Heart left ventricle (tissue), 16 donors: ENCODE results near the gene DMWD. TPM values are rescaled to one million over a fixed set of nuclear protein-coding genes. Genes with fewer than 3 reads are reported as not detected.

Experiments
- ATAC-seq, 4 donors: fragments of 200-7000 bp; cut with Tn5 transposase; one replicate each; pipeline ENCODE4 v1.9.1; 2020 to 2022; ENCODE audit warnings: moderate library complexity in 4 of 4, mild to moderate bottlenecking in 3 of 4, moderate number of reproducible peaks in 1 of 4
- DNase-seq, 5 donors: peaks; one replicate each; pipeline ENCODE4 v3.0.0-alpha.2; 2020
- H3K27ac ChIP-seq, 12 donors: fragments of 200-600 bp; sonication (generic) in 4 of 12; one replicate each; pipeline versions ENCODE4 v1.5.0 to v1.8.0; 2016 to 2022; ENCODE audit warnings: mild to moderate bottlenecking in 2 of 12
- H3K27me3 ChIP-seq, 9 donors: fragments of 200-600 bp; sonication (generic) in 2 of 9; one replicate each; pipeline versions ENCODE4 v1.5.1 to v1.8.0; 2016 to 2022; ENCODE audit warnings: mild to moderate bottlenecking in 3 of 9
- H3K36me3 ChIP-seq, 9 donors: fragments of 200-600 bp; sonication (generic) in 2 of 9; one replicate each; pipeline versions ENCODE4 v1.5.0 to v1.8.0; 2018 to 2022; ENCODE audit warnings: mild to moderate bottlenecking in 2 of 9
- H3K4me1 ChIP-seq, 12 donors: fragments of 200-600 bp; sonication (generic) in 4 of 12; one replicate each; pipeline versions ENCODE4 v1.5.0 to v1.8.0; 2016 to 2022; ENCODE audit warnings: mild to moderate bottlenecking in 3 of 12
- H3K4me3 ChIP-seq, 12 donors: fragments of 200-600 bp; sonication (generic) in 4 of 12; one replicate each; pipeline versions ENCODE4 v1.5.0 to v1.8.0; 2017 to 2022; ENCODE audit warnings: mild to moderate bottlenecking in 9 of 12, moderate library complexity in 4 of 12
- H3K9me3 ChIP-seq, 12 donors: fragments of 200-600 bp; sonication (generic) in 4 of 12; one replicate each; pipeline versions ENCODE4 v1.5.0 to v1.8.0; 2016 to 2022; ENCODE audit warnings: mild to moderate bottlenecking in 1 of 12
- POLR2A ChIP-seq, 2 donors: fragments of 450-650 bp; IDR thresholded peaks; one replicate each; pipeline ENCODE4 v1.6.1; 2017; ENCODE audit warnings: antibody characterized with exemption in 2 of 2, mild to moderate bottlenecking in 2 of 2, moderate library complexity in 2 of 2
- WGBS, 4 donors: extraction: QIAGEN DNeasy Blood & Tissue Kit in 2 of 4; methylation state at CpG; one replicate each; pipeline versions ENCODE4 v1.1.5 to v1.1.7; 2013 to 2018; 5-methylcytosine and 5-hydroxymethylcytosine counted together
- intact Hi-C, 10 donors: fragments of 100-400 bp; cut with DNase I; formaldehyde crosslinking; loops; one replicate each; pipeline versions ENCODE4 v1.11.1 to v1.14.2; 2022
- polyA plus RNA-seq, 2 donors: library from polyadenylated mRNA; stranded (reverse); fragments of 200-250 nt; gene quantifications; one replicate each; pipeline ENCODE4 v1.2.3, GENCODE V29; 2013
- total RNA-seq, 9 donors: library from RNA; depleted of rRNA in 2 of 9; stranded (reverse); fragments of >200 nt in 2 of 9; fragmentation: NEBNext Ultra II Directional in 3 of 9; extraction: Animal tissue kit (Norgen Biotek cat#: 25700) in 3 of 9; gene quantifications; one replicate each; pipeline versions ENCODE4 v1.1.0 to v1.2.4, GENCODE V29; 2016 to 2023
- TF ChIP-seq, protein P1 (sequence below), 12 donors: fragments of 200-600 bp; sonication (generic) in 4 of 12; IDR thresholded peaks; one replicate each; pipeline versions ENCODE4 v1.5.0 to v1.8.0; 2018 to 2022; ENCODE audit warnings: antibody characterized with exemption in 12 of 12, mild to moderate bottlenecking in 5 of 12
- donor health status: ischemic (EF 13 %, LVEDD 7.1; RV severe dilation, severe dysfunction).
- donor health status: healthy with polysubstance abuse.
- donor health status: DM: no; HTN: yes; CAD: no.
- donor health status: DM: no; HTN: no; CAD: no.
- donor health status: ischemic (EF 25% LVEDD 6.9; RV normal size, moderate dysfunction).
- donor health status: ischemic (EF 25% LVEDD 5.7; RV mildly dilated, moderate dysfunction).
- donor health status: healthy.
- donor health status: DM: yes; HTN: yes; CAD: no.
- donor health status: ischemic (EF 35%, LVEDD 5.7; RV mildly dilated, moderate dysfunction).
- donor health status: nonischemic (EF 11% LVEDD 7.7; RV severe dilation, severe dysfunction).
- donor health status: DM: yes; HTN: yes; CAD: no.
- donor health status: PGD.
- donor health status: ischemic (EF 29% LVEDD 5.4; RV normal size, mild dysfunction).
- donor health status: nonischemic (EF 23%, LVEDD 6.1; RV moderate dilation, normal function).

Gene DMWD
- total and polyA plus RNA-seq, 11 donors = 41.8 to 109 (median 67.3) TPM

DNA sequence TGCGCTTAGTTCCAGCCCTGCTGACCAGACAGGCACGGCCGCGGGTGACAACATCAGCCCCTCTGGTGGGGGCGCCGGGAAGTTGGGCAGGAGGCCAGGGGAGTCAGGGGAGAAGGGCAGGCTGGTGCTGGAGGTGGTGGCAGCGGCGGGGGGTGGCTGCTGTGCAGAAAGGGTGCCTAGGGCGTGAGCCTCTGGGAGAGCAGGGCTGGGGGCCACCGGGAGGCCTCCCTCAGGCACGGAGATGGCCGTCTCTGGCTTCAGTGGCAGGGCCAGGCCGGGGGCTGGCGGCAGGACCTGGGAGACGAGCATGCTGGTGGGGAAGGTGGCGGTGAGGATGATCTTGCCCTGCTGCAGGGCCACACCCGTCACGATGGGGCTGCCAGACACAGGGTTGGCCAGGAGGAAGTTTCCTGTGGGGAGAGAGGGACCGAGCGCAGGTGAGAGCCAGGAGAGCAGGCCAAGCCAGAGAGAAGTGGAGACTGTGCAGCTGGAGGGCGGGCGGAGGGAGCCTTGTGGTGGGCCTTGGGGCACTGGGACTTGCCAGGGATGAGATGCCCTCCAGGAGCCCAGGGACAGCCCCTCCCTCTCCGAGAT lies 26.8 kb downstream of the DMWD start:
- ATAC-seq (no peak), DNase-seq (peak in 4 of 5 donors; percentile 35 to 72 (median 46))
- peak overlapping the region in 6 of 12 donors; percentile 10 to 85 (median 78) for H3K4me3 ChIP-seq
- H3K9me3 ChIP-seq = no peaks in the 10 kb centered on the region
- WGBS, 4 donors = 50 to 57% (median 54%) methylated on average over 19 to 23 of the region's 23 CpGs
- H3K27me3 ChIP-seq = peaks cover 0 to 39% (median 0%) of the 10 kb centered on the region in 9 donors
- no peak for TF ChIP-seq POLR2A (IDR thresholded peaks at IDR 0.05)
- TF ChIP-seq, protein P1, sequence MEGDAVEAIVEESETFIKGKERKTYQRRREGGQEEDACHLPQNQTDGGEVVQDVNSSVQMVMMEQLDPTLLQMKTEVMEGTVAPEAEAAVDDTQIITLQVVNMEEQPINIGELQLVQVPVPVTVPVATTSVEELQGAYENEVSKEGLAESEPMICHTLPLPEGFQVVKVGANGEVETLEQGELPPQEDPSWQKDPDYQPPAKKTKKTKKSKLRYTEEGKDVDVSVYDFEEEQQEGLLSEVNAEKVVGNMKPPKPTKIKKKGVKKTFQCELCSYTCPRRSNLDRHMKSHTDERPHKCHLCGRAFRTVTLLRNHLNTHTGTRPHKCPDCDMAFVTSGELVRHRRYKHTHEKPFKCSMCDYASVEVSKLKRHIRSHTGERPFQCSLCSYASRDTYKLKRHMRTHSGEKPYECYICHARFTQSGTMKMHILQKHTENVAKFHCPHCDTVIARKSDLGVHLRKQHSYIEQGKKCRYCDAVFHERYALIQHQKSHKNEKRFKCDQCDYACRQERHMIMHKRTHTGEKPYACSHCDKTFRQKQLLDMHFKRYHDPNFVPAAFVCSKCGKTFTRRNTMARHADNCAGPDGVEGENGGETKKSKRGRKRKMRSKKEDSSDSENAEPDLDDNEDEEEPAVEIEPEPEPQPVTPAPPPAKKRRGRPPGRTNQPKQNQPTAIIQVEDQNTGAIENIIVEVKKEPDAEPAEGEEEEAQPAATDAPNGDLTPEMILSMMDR (IDR thresholded peaks at IDR 0.05) = no peak
- H3K4me1 ChIP-seq = peaks cover 10 to 59% (median 43%) of the 10 kb centered on the region in 12 donors
- intact Hi-C loops = loop anchor here in 7 of 10 donors (1.0 to 10.0 kb wide), 7 partner anchors 33 to 361 kb away; partner anchors contain the start of genes FBXO46 (in 6 of the 7), MEIOSIN (in 6 of the 7), POLR1G (in 1 of the 7) and PPP1R13L (in 1 of the 7)
- peak overlapping the region; percentile 86 to 99 (median 97) for H3K27ac ChIP-seq
- peaks cover 0 to 5% (median 0%) of the 10 kb centered on the region in 9 donors for H3K36me3 ChIP-seq

DNA sequence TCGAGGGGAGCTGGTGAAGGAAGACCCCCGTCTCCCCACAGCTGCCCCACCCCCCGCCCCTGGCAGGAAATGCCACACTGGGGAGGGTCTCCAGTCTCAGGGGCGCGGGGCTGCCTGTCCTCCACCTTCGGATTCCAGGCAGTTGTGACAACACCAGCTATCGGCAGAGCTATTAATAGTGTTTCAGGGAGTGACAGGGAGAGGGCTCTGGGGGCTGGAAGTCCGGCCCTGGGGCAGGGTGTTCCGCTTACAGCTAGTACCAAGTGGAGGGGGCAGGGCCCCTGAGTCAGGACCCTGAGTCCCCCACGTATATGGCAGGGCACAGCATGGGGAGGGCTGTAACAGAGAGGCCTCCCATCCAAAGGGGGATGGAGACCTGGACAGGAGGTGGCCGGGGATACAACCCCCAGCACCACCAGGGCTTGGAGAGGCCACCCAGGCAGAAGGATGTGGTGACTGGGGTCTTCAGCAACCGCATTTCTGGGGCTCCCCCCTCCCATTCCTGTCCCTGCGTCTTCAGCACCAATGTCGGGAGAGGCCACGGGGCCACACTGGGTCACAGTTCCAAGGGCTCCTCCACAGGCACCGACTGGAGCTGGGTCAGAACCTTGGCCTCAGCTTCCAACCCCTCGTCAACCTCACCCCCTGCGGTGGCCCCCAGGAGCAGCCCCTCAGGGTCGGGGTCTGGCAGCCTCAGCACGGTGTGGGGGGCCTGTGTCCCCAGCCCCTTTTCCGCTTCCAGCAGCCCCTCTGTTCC lies 27.5 kb downstream of the DMWD start:
- intact Hi-C loops = loop anchor here in 7 of 10 donors (1.0 to 10.0 kb wide), 8 partner anchors 33 to 360 kb away; partner anchors contain the start of genes FBXO46 (in 6 of the 7), MEIOSIN (in 6 of the 7), POLR1G (in 1 of the 7) and PPP1R13L (in 1 of the 7)
- WGBS, 4 donors = 25 to 36% (median 30%) methylated on average over 16 to 21 of the region's 21 CpGs
- ATAC-seq (peak; percentile 16 to 48 (median 32)), DNase-seq (peak; percentile 64 to 86 (median 68))
- TF ChIP-seq POLR2A (IDR thresholded peaks at IDR 0.05) = peak; percentile 10 to 66
- TF ChIP-seq, protein P1 (IDR thresholded peaks at IDR 0.05) = no peak
- peaks cover 10 to 53% (median 42%) of the 10 kb centered on the region in 12 donors for H3K4me1 ChIP-seq
- H3K4me3 ChIP-seq = peak overlapping the region in 8 of 12 donors; percentile 12 to 85 (median 40)
- H3K27ac ChIP-seq = peak overlapping the region; percentile 86 to 99 (median 97)
- no peaks in the 10 kb centered on the region for H3K9me3 ChIP-seq
- H3K27me3 ChIP-seq = peaks cover 0 to 35% (median 0%) of the 10 kb centered on the region in 9 donors
- peaks cover 0 to 5% (median 0%) of the 10 kb centered on the region in 9 donors for H3K36me3 ChIP-seq

DNA sequence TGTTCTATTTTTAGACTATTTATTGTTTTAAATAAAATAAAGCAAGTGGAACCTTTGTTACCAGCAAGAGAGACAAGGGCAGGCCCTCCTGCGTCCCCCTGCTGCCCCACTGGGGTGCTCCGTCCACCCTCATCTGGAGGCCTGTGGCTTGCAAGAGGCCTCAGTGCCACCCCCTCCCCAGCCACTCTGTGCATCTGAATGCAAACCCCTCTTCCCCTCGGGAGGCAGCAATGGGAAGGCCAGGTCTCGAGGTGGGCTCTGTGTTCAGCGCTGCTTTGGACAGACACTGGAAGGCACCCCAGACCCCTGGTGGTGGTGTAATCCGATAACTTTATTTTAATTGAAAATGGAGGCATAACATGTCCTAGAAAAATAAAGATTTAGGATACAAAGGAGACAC lies 28.2 kb downstream of the DMWD start:
- intact Hi-C loops = loop anchor here in 4 of 10 donors (2.0 to 10.0 kb wide), 4 partner anchors 42 to 360 kb away; partner anchors contain the start of genes POLR1G (in 1 of the 4) and PPP1R13L (in 1 of the 4)
- Histone ChIP-seq H3K4me1 (peaks cover 10 to 48% (median 37%) of the 10 kb centered on the region in 12 donors), H3K27ac (peak overlapping the region; percentile 86 to 99 (median 97)), H3K36me3 (peaks cover 0 to 5% (median 0%) of the 10 kb centered on the region in 9 donors), H3K9me3 (no peaks in the 10 kb centered on the region), H3K27me3 (peaks cover 0 to 35% (median 0%) of the 10 kb centered on the region in 9 donors), H3K4me3 (peak overlapping the region in 9 of 12 donors; percentile 10 to 85 (median 38))
- 23 to 34% (median 30%) methylated on average over 6 of the region's 6 CpGs for WGBS, 4 donors
- no peak for ATAC-seq
- TF ChIP-seq POLR2A (IDR thresholded peaks at IDR 0.05) = no peak
- TF ChIP-seq, protein P1 (IDR thresholded peaks at IDR 0.05) = no peak
- DNase-seq = peak in 2 of 5 donors; percentile 35 to 48
